Activated CD8-positive, alpha-beta memory T cell treated with anti-CD3 and anti-CD28 coated beads for 24 hours (primary cell): ENCODE data around the gene RPTOR.

Experiments used
- DNase-seq: peaks from one replicate; pipeline ENCODE4 v3.0.0-alpha.2; 2020

The RPTOR gene

GRCh38 chr17:80956321-80957190 lies 411.9 kb downstream of the RPTOR start:
- no peak for DNase-seq

- no peak for DNase-seq
Measured at GRCh38 chr17:80957461-80957941, 412.9 kb downstream of the RPTOR start.

GRCh38 chr17:80959330-80960036 lies 414.8 kb downstream of the RPTOR start:
- DNase-seq: no peak

- no peak for DNase-seq
Measured at GRCh38 chr17:80960037-80960796, 415.6 kb downstream of the RPTOR start.

GRCh38 chr17:80960797-80961452 lies 416.3 kb downstream of the RPTOR start:
- DNase-seq: no peak

- no peak for DNase-seq
Measured at GRCh38 chr17:80961541-80962330, 417.1 kb downstream of the RPTOR start.

- no peak for DNase-seq
Measured at GRCh38 chr17:80962356-80963329, 418.0 kb downstream of the RPTOR start.

- no peak for DNase-seq
Measured at GRCh38 chr17:80963812-80964543, 419.3 kb downstream of the RPTOR start.

- DNase-seq: no peak
Measured at GRCh38 chr17:80964544-80964856, 419.9 kb downstream of the RPTOR start.

- no peak for DNase-seq
Measured at GRCh38 chr17:80964859-80965580, 420.4 kb downstream of the RPTOR start.

GRCh38 chr17:80965606-80966005 lies 421.0 kb downstream of the RPTOR start:
- DNase-seq: no peak

GRCh38 chr17:80967404-80967872 lies 422.8 kb downstream of the RPTOR start:
- DNase-seq: no peak

- no peak for DNase-seq
Measured at GRCh38 chr17:80968602-80969029, 424.0 kb downstream of the RPTOR start.

GRCh38 chr17:80969030-80969673 lies 424.5 kb downstream of the RPTOR start:
- no peak for DNase-seq

GRCh38 chr17:80969674-80970043 lies 425.0 kb downstream of the RPTOR start:
- no peak for DNase-seq

- DNase-seq: peak; percentile 75
Measured at GRCh38 chr17:80970044-80970761, 425.6 kb downstream of the RPTOR start.

- DNase-seq: no peak
Measured at GRCh38 chr17:80970762-80971703, 426.4 kb downstream of the RPTOR start.
